Measurements from ENCODE around the gene RNF150. TPM values are rescaled to one million over a fixed set of nuclear protein-coding genes. Genes with fewer than 3 reads are reported as not detected.

RNF150 gene
- total and polyA plus RNA-seq, 3 donors from 2014 or later: 4.7 to 7.8 (median 6.5) TPM

- TF ChIP-seq CTCF (IDR thresholded peaks at IDR 0.05) (no peak), POLR2A (IDR thresholded peaks at IDR 0.05) (no peak)
- intact Hi-C loops (cut with DNase I; ENCODE audit: low total_unique reads): no loop called here
- Histone ChIP-seq H3K27me3 (no peaks in the 10 kb centered on the region), H3K36me3 (ENCODE audit: low read depth, missing control alignments) (no peaks in the 10 kb centered on the region), H3K4me1 (no peaks in the 10 kb centered on the region), H3K9me3 (no peaks in the 10 kb centered on the region), H3K27ac (no peak overlapping the region), H3K4me3 (no peak overlapping the region)
- no peak for DNase-seq
- WGBS, 2 donors: 88 to 89% methylated on average over 1 of the region's 1 CpG
These were observed 105.8 kb downstream of the RNF150 start for GRCh38 chr4:141027421-141027820.

GRCh38 chr4:141026900-141027299 lies 106.4 kb downstream of the RNF150 start:
- Histone ChIP-seq H3K9me3 (no peaks in the 10 kb centered on the region), H3K27ac (no peak overlapping the region), H3K4me1 (no peaks in the 10 kb centered on the region), H3K36me3 (ENCODE audit: low read depth, missing control alignments) (no peaks in the 10 kb centered on the region), H3K27me3 (no peaks in the 10 kb centered on the region), H3K4me3 (no peak overlapping the region)
- intact Hi-C loops (cut with DNase I; ENCODE audit: low total_unique reads): no loop called here
- no peak for DNase-seq
- TF ChIP-seq POLR2A (IDR thresholded peaks at IDR 0.05): no peak
- no peak for TF ChIP-seq CTCF (IDR thresholded peaks at IDR 0.05)
- WGBS, 2 donors: 85 to 95% methylated on average over 7 of the region's 7 CpGs

GRCh38 chr4:141023051-141023450 lies 110.2 kb downstream of the RNF150 start:
- H3K27ac ChIP-seq: no peak overlapping the region
- no peak overlapping the region for H3K4me3 ChIP-seq
- H3K36me3 ChIP-seq (ENCODE audit: low read depth, missing control alignments): no peaks in the 10 kb centered on the region
- H3K27me3 ChIP-seq: no peaks in the 10 kb centered on the region
- no peak for DNase-seq
- H3K9me3 ChIP-seq: no peaks in the 10 kb centered on the region
- TF ChIP-seq CTCF (IDR thresholded peaks at IDR 0.05): no peak
- no peak for TF ChIP-seq POLR2A (IDR thresholded peaks at IDR 0.05)
- intact Hi-C loops (cut with DNase I; ENCODE audit: low total_unique reads): no loop called here
- H3K4me1 ChIP-seq: peaks cover 3% of the 10 kb centered on the region
- 94 to 100% methylated on average over 1 of the region's 1 CpG for WGBS, 2 donors

GRCh38 chr4:141022111-141022695 lies 111.1 kb downstream of the RNF150 start:
- Histone ChIP-seq H3K27me3 (no peaks in the 10 kb centered on the region), H3K4me1 (peaks cover 3% of the 10 kb centered on the region), H3K4me3 (no peak overlapping the region), H3K27ac (no peak overlapping the region), H3K9me3 (no peaks in the 10 kb centered on the region), H3K36me3 (ENCODE audit: low read depth, missing control alignments) (no peaks in the 10 kb centered on the region)
- WGBS, 2 donors: 78 to 80% methylated on average over 3 of the region's 3 CpGs
- DNase-seq: no peak
- TF ChIP-seq CTCF (IDR thresholded peaks at IDR 0.05) (no peak), POLR2A (IDR thresholded peaks at IDR 0.05) (no peak)
- intact Hi-C loops (cut with DNase I; ENCODE audit: low total_unique reads): no loop called here

GRCh38 chr4:141021397-141022110 lies 111.7 kb downstream of the RNF150 start:
- Histone ChIP-seq H3K36me3 (ENCODE audit: low read depth, missing control alignments) (no peaks in the 10 kb centered on the region), H3K9me3 (no peaks in the 10 kb centered on the region), H3K4me3 (no peak overlapping the region), H3K27me3 (no peaks in the 10 kb centered on the region), H3K4me1 (peaks cover 3% of the 10 kb centered on the region), H3K27ac (no peak overlapping the region)
- intact Hi-C loops (cut with DNase I; ENCODE audit: low total_unique reads): no loop called here
- WGBS, 2 donors: 53 to 72% methylated on average over 3 of the region's 3 CpGs
- TF ChIP-seq CTCF (IDR thresholded peaks at IDR 0.05) (no peak), POLR2A (IDR thresholded peaks at IDR 0.05) (no peak)
- DNase-seq: no peak
